B cell (primary cell): ENCODE data around the gene NCS1. TPM values are rescaled to one million over a fixed set of nuclear protein-coding genes. Genes with fewer than 3 reads are reported as not detected.
"Not testable (repeated sequence)": the region's sequence is repeated elsewhere in the genome, so short reads cannot be mapped to it uniquely, and the experiment has no call there.

Experiments
- ATAC-seq: fragments of 200-7000 bp; cut with Tn5 transposase; one replicate; pipeline ENCODE4 v1.10.0; 2021; ENCODE audit warnings: low read depth, mild to moderate bottlenecking, moderate number of reproducible peaks, moderate library complexity
- CTCF ChIA-PET: fragments of 350-600 bp; sonication (Branson Sonifier 250); formaldehyde crosslinking; loops from one replicate; lab custom pipeline; 2021; ENCODE audit warnings: antibody characterized with exemption, inconsistent platforms; lab: Charles Lee
- POLR2A ChIA-PET: fragments of 350-600 bp; sonication (Branson Sonifier 250); formaldehyde crosslinking; loops from one replicate; lab custom pipeline; 2021; ENCODE audit warnings: antibody characterized with exemption; lab: Charles Lee
- DNase-seq: peaks from one replicate; pipeline ENCODE4 v3.0.0; 2013
- H2AFZ ChIP-seq: 2 replicates; pipeline ENCODE4 v1.6.1; 2012; ENCODE audit warnings: mild to moderate bottlenecking, low read depth, low read length; ENCODE audit not compliant: insufficient read depth, poor library complexity, severe bottlenecking
- H3K27ac ChIP-seq, 2 donors: 1 replicate in 1 of 2; 2 replicates in 1 of 2; pipeline ENCODE4 v1.5.1; 2012 to 2013; ENCODE audit warnings: low read length in 2 of 2, mild to moderate bottlenecking in 2 of 2, moderate library complexity in 1 of 2
- H3K27me3 ChIP-seq, 4 experiments: fragments of 200-600 bp in 1 of 4; sonication (generic) in 1 of 4; replicated peaks in 1 of 4; 1 replicate in 2 of 4; 2 replicates in 2 of 4; pipeline versions ENCODE4 v1.6.1 to v1.7.0; 2013 to 2016; ENCODE audit warnings: low read length in 3 of 4, mild to moderate bottlenecking in 2 of 4, mixed read lengths in 1 of 4, moderate library complexity in 1 of 4; ENCODE audit not compliant: insufficient read depth in 4 of 4, control insufficient read depth in 3 of 4; ENCODE audit errors: control extremely low read depth in 1 of 4
- H3K36me3 ChIP-seq, 2 experiments: replicated peaks in 1 of 2; 1 replicate in 1 of 2; 2 replicates in 1 of 2; pipeline versions ENCODE4 v1.6.1 to v1.7.1; 2013; ENCODE audit warnings: low read length in 1 of 2; ENCODE audit not compliant: insufficient read depth in 2 of 2, control insufficient read depth in 1 of 2; ENCODE audit errors: control extremely low read depth in 1 of 2, extremely low read depth in 1 of 2
- H3K4me1 ChIP-seq, 2 donors: fragments of 200-600 bp in 1 of 2; sonication (generic) in 1 of 2; 1 replicate in 1 of 2; 2 replicates in 1 of 2; pipeline versions ENCODE4 v1.5.1 to v1.6.1; 2013 to 2017; ENCODE audit warnings: low read length in 2 of 2; ENCODE audit not compliant: control insufficient read depth in 2 of 2, insufficient read depth in 2 of 2
- H3K4me2 ChIP-seq: replicated peaks from 2 replicates; pipeline ENCODE3; 2012; ENCODE audit warnings: mild to moderate bottlenecking, low read depth, low read length; ENCODE audit not compliant: poor library complexity, severe bottlenecking
- H3K4me3 ChIP-seq, 5 experiments: fragments of 200-600 bp in 1 of 5; sonication (generic) in 1 of 5; 1 replicate in 3 of 5; 2 replicates in 2 of 5; pipeline versions ENCODE4 v1.5.1 to v1.7.0; 2011 to 2016; ENCODE audit warnings: low read length in 4 of 5, mild to moderate bottlenecking in 4 of 5, low read depth in 2 of 5, control low read depth in 1 of 5, moderate library complexity in 1 of 5; ENCODE audit not compliant: insufficient read depth in 1 of 5; ENCODE audit errors: control extremely low read depth in 1 of 5, extremely low read depth in 1 of 5
- H3K79me2 ChIP-seq: fragments of 200-600 bp; sonication (generic); one replicate; pipeline ENCODE4 v1.6.0; 2016; ENCODE audit warnings: low read length; ENCODE audit not compliant: control insufficient read depth, insufficient read depth
- H3K9ac ChIP-seq: fragments of 200-600 bp; sonication (generic); 2 replicates; pipeline ENCODE4 v1.6.1; 2017; ENCODE audit warnings: mild to moderate bottlenecking, low read length, moderate library complexity
- H3K9me3 ChIP-seq, 3 donors: one replicate each; pipeline versions ENCODE4 v1.6.1 to v1.7.1; 2013; ENCODE audit warnings: low read length in 2 of 3; ENCODE audit not compliant: control insufficient read depth in 2 of 3, insufficient read depth in 1 of 3; ENCODE audit errors: control extremely low read depth in 1 of 3
- H4K20me1 ChIP-seq: 2 replicates; pipeline ENCODE4 v1.6.0; 2012; ENCODE audit warnings: mild to moderate bottlenecking, low read length; ENCODE audit not compliant: insufficient read depth, control insufficient read depth, poor library complexity, severe bottlenecking
- H3K27ac Mint-ChIP-seq: one replicate; pipeline ENCODE4 v1.8.0; 2021; ENCODE audit warnings: mixed read lengths
- H3K27me3 Mint-ChIP-seq: one replicate; pipeline ENCODE4 v1.8.0; 2021; ENCODE audit warnings: mixed read lengths
- H3K4me1 Mint-ChIP-seq: one replicate; pipeline ENCODE4 v1.8.0; 2021; ENCODE audit warnings: mixed read lengths
- H3K4me3 Mint-ChIP-seq: one replicate; pipeline ENCODE4 v1.8.0; 2021; ENCODE audit warnings: mixed read lengths
- H3K9me3 Mint-ChIP-seq: one replicate; pipeline ENCODE4 v1.8.0; 2022; ENCODE audit warnings: mixed read lengths; ENCODE audit not compliant: insufficient read depth
- CTCF ChIP-seq: fragments of 200-600 bp; IDR thresholded peaks from one replicate; pipeline ENCODE4 v1.8.0; 2022; ENCODE audit warnings: antibody characterized with exemption, mild to moderate bottlenecking
- EZH2 ChIP-seq: IDR thresholded peaks from 2 replicates; pipeline ENCODE4 v1.6.1; 2012; ENCODE audit warnings: borderline replicate concordance, low read depth, mild to moderate bottlenecking, moderate library complexity, low read length; ENCODE audit not compliant: insufficient read depth, poor library complexity, severe bottlenecking
- WGBS: methylation state at CpG from one replicate; pipeline ENCODE4 v1.1.5; 2013; ENCODE audit warnings: missing lambda C conversion rate; ENCODE audit not compliant: insufficient coverage; 5-methylcytosine and 5-hydroxymethylcytosine counted together
- intact Hi-C: fragments of 100-400 bp; cut with micrococcal nuclease; formaldehyde crosslinking; loops from one replicate; pipeline ENCODE4 v1.10.0; 2022
- polyA plus RNA-seq: library from polyadenylated mRNA; depleted of rRNA; stranded (reverse); fragments of >200 nt; gene quantifications from 2 replicates; pipeline ENCODE4 v1.2.3, GENCODE V29; 2012
- total RNA-seq, 2 donors: library from RNA; stranded (reverse); fragments of 120-200 nt in 1 of 2; gene quantifications; 1 replicate in 1 of 2; 2 replicates in 1 of 2; pipeline versions ENCODE4 v1.2.3 to v1.2.4, GENCODE V29; 2013 to 2022

Gene NCS1
- total and polyA plus RNA-seq, 2 donors (not counting 1 experiment from before 2014, with no cell fraction given), result 0.39 TPM; not detected in 1

GRCh38 chr9:130255631-130256134 is 83.5 kb downstream of the NCS1 start:
- Histone ChIP-seq H3K4me1 (no peaks in the 10 kb centered on the region), H3K79me2 (no peaks in the 10 kb centered on the region), H3K9ac (no peak overlapping the region), H3K4me2 (no peak overlapping the region), H3K4me3 (no peak overlapping the region), H3K27ac (no peak overlapping the region), H2AFZ (no peak overlapping the region), H3K36me3 (no peaks in the 10 kb centered on the region), H3K27me3 (peaks cover 0 to 13% (median 5%) of the 10 kb centered on the region in 4 experiments), H4K20me1 (no peaks in the 10 kb centered on the region), H3K9me3 (peaks cover 0 to 8% (median 0%) of the 10 kb centered on the region in 3 donors)
- Mint-ChIP-seq H3K27me3 (peaks cover 53% of the 10 kb centered on the region), H3K4me3 (no peak overlapping the region), H3K4me1 (no peaks in the 10 kb centered on the region), H3K27ac (no peak overlapping the region), H3K9me3 (no peaks in the 10 kb centered on the region)
- intact Hi-C loops, result no loop called here
- no peak for ATAC-seq
- CTCF ChIA-PET, result interaction anchor here (0.8 to 1.6 kb wide), 2 partner anchors 8 to 9 kb away, joined by 4 to 6 read pairs; no protein-coding TSS in a partner anchor
- POLR2A ChIA-PET, result interaction anchor here (0.6 kb wide), 1 partner anchor 248 kb away, joined by 3 read pairs; no protein-coding TSS in a partner anchor
- no peak for TF ChIP-seq CTCF
- no peak for TF ChIP-seq EZH2
- 79% methylated on average over 2 of the region's 5 CpGs for WGBS
- DNase-seq, result no peak

- Mint-ChIP-seq H3K27me3 (peaks cover 45% of the 10 kb centered on the region), H3K4me3 (no peak overlapping the region), H3K27ac (no peak overlapping the region), H3K4me1 (no peaks in the 10 kb centered on the region), H3K9me3 (no peaks in the 10 kb centered on the region)
- ATAC-seq, result no peak
- H3K9ac ChIP-seq, result no peak overlapping the region
- H3K4me2 ChIP-seq, result no peak overlapping the region
- no peaks in the 10 kb centered on the region for H3K79me2 ChIP-seq
- H3K4me1 ChIP-seq, result no peaks in the 10 kb centered on the region
- intact Hi-C loops, result no loop called here
- H2AFZ ChIP-seq, result no peak overlapping the region
- H3K27ac ChIP-seq, result no peak overlapping the region
- H3K27me3 ChIP-seq, result peaks cover 0 to 18% (median 4%) of the 10 kb centered on the region in 4 experiments
- TF ChIP-seq CTCF (no peak), EZH2 (no peak)
- no peak overlapping the region for H3K4me3 ChIP-seq
- CTCF ChIA-PET, result no interaction called here
- POLR2A ChIA-PET, result no interaction called here
- WGBS, result no CpG with 5 or more reads among the region's 2 CpGs
- H4K20me1 ChIP-seq, result no peaks in the 10 kb centered on the region
- DNase-seq, result no peak
- peaks cover 0 to 8% (median 0%) of the 10 kb centered on the region in 3 donors for H3K9me3 ChIP-seq
- H3K36me3 ChIP-seq, result no peaks in the 10 kb centered on the region
These were observed 84.4 kb downstream of the NCS1 start for GRCh38 chr9:130256644-130257043.

- DNase-seq, POLR2A ChIA-PET, H3K9me3 Mint-ChIP-seq, H3K4me1 ChIP-seq, H4K20me1 ChIP-seq, H3K36me3 ChIP-seq, H3K4me2 ChIP-seq, ATAC-seq, intact Hi-C loops, H3K9me3 ChIP-seq, H3K27ac Mint-ChIP-seq, H3K27ac ChIP-seq, H3K9ac ChIP-seq, H3K4me3 ChIP-seq, H3K4me1 Mint-ChIP-seq, H2AFZ ChIP-seq, H3K4me3 Mint-ChIP-seq, H3K79me2 ChIP-seq: not testable (repeated sequence)
- peaks cover 0 to 23% (median 5%) of the 10 kb centered on the region in 4 experiments for H3K27me3 ChIP-seq
- CTCF ChIA-PET, result interaction anchor here (0.6 kb wide), 1 partner anchor 151 kb away, joined by 3 read pairs; no protein-coding TSS in a partner anchor
- 86% methylated on average over 5 of the region's 7 CpGs for WGBS
- peaks cover 46% of the 10 kb centered on the region for H3K27me3 Mint-ChIP-seq
These were observed 85.9 kb downstream of the NCS1 start for GRCh38 chr9:130258137-130258536.
